Gastrocnemius medialis (tissue), 4 donors: ENCODE measurements around the gene SOAT2. TPM values are rescaled to one million over a fixed set of nuclear protein-coding genes. Genes with fewer than 3 reads are reported as not detected.

Experiments
- ATAC-seq, 2 donors: fragments of 150-250 bp; one replicate each; pipeline ENCODE4 v1.9.1; 2016
- DNase-seq, 2 donors: peaks; one replicate each; pipeline ENCODE4 v3.0.0-alpha.2; 2019
- H3K27ac ChIP-seq, 4 donors: fragments of 200-600 bp; sonication (generic); 1 replicate in 1 of 4; 2 replicates in 3 of 4; pipeline ENCODE4 v1.5.1; 2016 to 2018; ENCODE audit warnings: mild to moderate bottlenecking in 2 of 4, moderate library complexity in 1 of 4
- H3K27me3 ChIP-seq, 3 donors: fragments of 200-600 bp; sonication (generic) in 2 of 3; 1 replicate in 1 of 3; 2 replicates in 2 of 3; pipeline versions ENCODE4 v1.5.1 to v1.6.0; 2016 to 2019; ENCODE audit warnings: mild to moderate bottlenecking in 1 of 3, moderate library complexity in 1 of 3
- H3K36me3 ChIP-seq, 2 donors: fragments of 200-600 bp; sonication (generic) in 1 of 2; one replicate each; pipeline ENCODE4 v1.5.1; 2017 to 2018
- H3K4me1 ChIP-seq, 2 donors: fragments of 200-600 bp; sonication (generic) in 1 of 2; one replicate each; pipeline ENCODE4 v1.5.1; 2016 to 2017; ENCODE audit warnings: mild to moderate bottlenecking in 2 of 2
- H3K4me3 ChIP-seq, 4 donors: fragments of 200-600 bp; sonication (generic) in 3 of 4; 1 replicate in 1 of 4; 2 replicates in 3 of 4; pipeline ENCODE4 v1.5.1; 2016 to 2019; ENCODE audit warnings: mild to moderate bottlenecking in 2 of 4
- H3K9me3 ChIP-seq, 3 donors: fragments of 200-600 bp; sonication (generic) in 2 of 3; 1 replicate in 1 of 3; 2 replicates in 2 of 3; pipeline ENCODE4 v1.5.1; 2016 to 2019
- POLR2A ChIP-seq, 2 donors: fragments of 450-650 bp; IDR thresholded peaks; one replicate each; pipeline ENCODE4 v1.6.1; 2017; ENCODE audit warnings: antibody characterized with exemption in 2 of 2, mild to moderate bottlenecking in 2 of 2, moderate library complexity in 2 of 2
- in situ Hi-C, 4 donors: fragments of 200-750 bp; cut with MboI; loops; one replicate each; pipeline versions ENCODE4 v1.15.0 to v1.8.0; 2017; ENCODE audit warnings: low sequenced_read_pairs in 4 of 4
- intact Hi-C: fragments of 100-400 bp; cut with DNase I; formaldehyde crosslinking; loops from one replicate; pipeline ENCODE4 v1.15.1; 2023; ENCODE audit warnings: low total_unique reads
- total RNA-seq, 4 donors: library from RNA; depleted of rRNA; stranded (reverse); fragments of >200 nt; gene quantifications; one replicate each; pipeline versions ENCODE4 v1.1.0 to v1.2.3, GENCODE V29; 2016
- TF ChIP-seq, protein P1 (sequence below), 5 experiments: fragments of 450-650 bp in 3 of 5; fragments of 200-600 bp in 2 of 5; sonication (generic) in 2 of 5; IDR thresholded peaks in 4 of 5; conservative IDR thresholded peaks in 1 of 5; 1 replicate in 4 of 5; 2 replicates in 1 of 5; pipeline ENCODE4 v1.5.1; 2016 to 2019; ENCODE audit warnings: antibody characterized with exemption in 5 of 5, mild to moderate bottlenecking in 3 of 5, moderate library complexity in 3 of 5

The SOAT2 gene
- total RNA-seq, 4 donors from 2014 or later: not detected

DNA sequence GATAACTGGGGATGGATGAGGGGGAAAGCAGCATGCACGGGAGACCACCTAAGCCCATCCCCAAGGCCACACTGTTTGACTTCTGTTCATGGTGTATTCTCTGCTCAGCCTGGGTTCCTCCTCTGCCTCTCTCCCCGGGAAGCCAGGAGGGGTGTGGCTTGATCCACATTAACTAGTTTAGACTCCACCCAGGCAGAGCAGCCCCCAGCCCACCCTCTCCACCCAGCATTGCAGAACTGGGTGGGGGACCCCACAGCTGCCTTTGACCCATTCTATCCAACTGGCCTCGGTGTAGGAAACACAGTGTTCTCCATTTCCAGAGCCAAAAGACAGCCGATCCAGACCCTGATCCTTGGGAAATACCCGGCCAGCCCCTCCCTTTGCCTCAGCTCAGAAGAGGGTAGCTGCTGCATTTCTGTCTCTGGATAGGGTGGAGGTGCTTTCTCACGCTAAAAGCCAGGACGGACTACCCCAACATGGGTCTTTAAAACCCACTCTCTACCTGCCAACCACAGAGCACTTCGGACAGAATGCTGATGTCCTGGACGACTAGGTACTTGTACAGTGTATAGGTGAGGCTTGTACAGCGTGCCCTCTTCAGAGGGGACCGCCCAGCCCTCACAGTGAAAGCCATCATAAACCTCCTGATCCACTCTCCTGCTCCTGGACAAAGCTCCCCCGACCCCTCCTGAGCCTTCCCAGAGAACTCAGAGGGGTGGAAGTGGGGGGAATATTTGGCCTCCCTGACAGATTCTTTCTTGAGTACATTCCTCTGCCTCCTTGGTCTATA is 33.5 kb upstream of the SOAT2 start:
- Histone ChIP-seq H3K4me3 (no peak overlapping the region), H3K4me1 (peaks cover 19 to 27% of the 10 kb centered on the region in 2 donors), H3K9me3 (no peaks in the 10 kb centered on the region), H3K36me3 (peaks cover 0 to 18% of the 10 kb centered on the region in 2 donors), H3K27me3 (no peaks in the 10 kb centered on the region), H3K27ac (peak overlapping the region; percentile 55 to 74 (median 68))
- no peak for TF ChIP-seq POLR2A (IDR thresholded peaks at IDR 0.05)
- TF ChIP-seq, protein P1, sequence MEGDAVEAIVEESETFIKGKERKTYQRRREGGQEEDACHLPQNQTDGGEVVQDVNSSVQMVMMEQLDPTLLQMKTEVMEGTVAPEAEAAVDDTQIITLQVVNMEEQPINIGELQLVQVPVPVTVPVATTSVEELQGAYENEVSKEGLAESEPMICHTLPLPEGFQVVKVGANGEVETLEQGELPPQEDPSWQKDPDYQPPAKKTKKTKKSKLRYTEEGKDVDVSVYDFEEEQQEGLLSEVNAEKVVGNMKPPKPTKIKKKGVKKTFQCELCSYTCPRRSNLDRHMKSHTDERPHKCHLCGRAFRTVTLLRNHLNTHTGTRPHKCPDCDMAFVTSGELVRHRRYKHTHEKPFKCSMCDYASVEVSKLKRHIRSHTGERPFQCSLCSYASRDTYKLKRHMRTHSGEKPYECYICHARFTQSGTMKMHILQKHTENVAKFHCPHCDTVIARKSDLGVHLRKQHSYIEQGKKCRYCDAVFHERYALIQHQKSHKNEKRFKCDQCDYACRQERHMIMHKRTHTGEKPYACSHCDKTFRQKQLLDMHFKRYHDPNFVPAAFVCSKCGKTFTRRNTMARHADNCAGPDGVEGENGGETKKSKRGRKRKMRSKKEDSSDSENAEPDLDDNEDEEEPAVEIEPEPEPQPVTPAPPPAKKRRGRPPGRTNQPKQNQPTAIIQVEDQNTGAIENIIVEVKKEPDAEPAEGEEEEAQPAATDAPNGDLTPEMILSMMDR (IDR thresholded peaks at IDR 0.05 in 4 of 5, conservative IDR thresholded peaks at IDR 0.05 in 1 of 5): no peak
- peak in 1 of 2 donors; percentile 24 for ATAC-seq
- in situ Hi-C loops: loop anchor here in 2 of 4 donors (5.0 to 25.0 kb wide), 3 partner anchors 32 to 117 kb away; partner anchors contain the start of genes CSAD (in 2 of the 2), SOAT2 (in 2 of the 2) and ZNF740 (in 2 of the 2)
- intact Hi-C loops: loop anchor here (5.0 kb wide), 1 partner anchor 112 kb away; the partner anchor contains the start of genes CSAD and ZNF740
- peak; percentile 42 to 77 for DNase-seq

- H3K4me1 ChIP-seq: peaks cover 19 to 20% of the 10 kb centered on the region in 2 donors
- no peak for ATAC-seq
- no peak for DNase-seq
- in situ Hi-C loops: loop anchor here in 1 of 4 donors (25.0 kb wide), 1 partner anchor 116 kb away; the partner anchor contains the start of genes CSAD and ZNF740
- TF ChIP-seq, protein P1 (IDR thresholded peaks at IDR 0.05 in 4 of 5, conservative IDR thresholded peaks at IDR 0.05 in 1 of 5): no peak
- no peak for TF ChIP-seq POLR2A (IDR thresholded peaks at IDR 0.05)
- intact Hi-C loops: no loop called here
- no peaks in the 10 kb centered on the region for H3K27me3 ChIP-seq
- no peak overlapping the region for H3K4me3 ChIP-seq
- H3K36me3 ChIP-seq: peaks cover 0 to 18% of the 10 kb centered on the region in 2 donors
- H3K9me3 ChIP-seq: no peaks in the 10 kb centered on the region
- H3K27ac ChIP-seq: peak overlapping the region; percentile 60 to 74 (median 63)
These were observed 32.3 kb upstream of the SOAT2 start for GRCh38 chr12:53070877-53071492.

GRCh38 chr12:53071591-53072551 is 31.4 kb upstream of the SOAT2 start:
- TF ChIP-seq, protein P1 (IDR thresholded peaks at IDR 0.05 in 4 of 5, conservative IDR thresholded peaks at IDR 0.05 in 1 of 5): no peak
- no peak for TF ChIP-seq POLR2A (IDR thresholded peaks at IDR 0.05)
- in situ Hi-C loops (loop anchor here in 1 of 4 donors (25.0 kb wide), 1 partner anchor 115 kb away; the partner anchor contains the start of genes CSAD and ZNF740), intact Hi-C loops (no loop called here)
- no peaks in the 10 kb centered on the region for H3K9me3 ChIP-seq
- peak; percentile 44 to 49 for ATAC-seq
- peaks cover 12 to 20% of the 10 kb centered on the region in 2 donors for H3K4me1 ChIP-seq
- H3K4me3 ChIP-seq: no peak overlapping the region
- peaks cover 0 to 27% of the 10 kb centered on the region in 2 donors for H3K36me3 ChIP-seq
- H3K27me3 ChIP-seq: no peaks in the 10 kb centered on the region
- H3K27ac ChIP-seq: peak overlapping the region; percentile 60 to 74 (median 63)
- DNase-seq: peak in 1 of 2 donors; percentile 74

GRCh38 chr12:53073881-53074280 is 29.4 kb upstream of the SOAT2 start:
- Histone ChIP-seq H3K4me3 (no peak overlapping the region), H3K27me3 (no peaks in the 10 kb centered on the region), H3K36me3 (peaks cover 0 to 30% of the 10 kb centered on the region in 2 donors), H3K27ac (peak overlapping the region; percentile 6 to 60 (median 35)), H3K9me3 (no peaks in the 10 kb centered on the region), H3K4me1 (peaks cover 20 to 24% of the 10 kb centered on the region in 2 donors)
- TF ChIP-seq POLR2A (IDR thresholded peaks at IDR 0.05): no peak
- TF ChIP-seq, protein P1 (IDR thresholded peaks at IDR 0.05 in 4 of 5, conservative IDR thresholded peaks at IDR 0.05 in 1 of 5): no peak
- DNase-seq: no peak
- in situ Hi-C loops (loop anchor here in 1 of 4 donors (25.0 kb wide), 1 partner anchor 113 kb away; the partner anchor contains the start of genes CSAD and ZNF740), intact Hi-C loops (no loop called here)
- no peak for ATAC-seq
